ENCODE measurements around the gene LRBA. TPM values are rescaled to one million over a fixed set of nuclear protein-coding genes. Genes with fewer than 3 reads are reported as not detected.

LRBA gene
- total and polyA plus RNA-seq, 2 of the 4 experiments (the other 2 are of a cell fraction), result 10.2 to 51.6 TPM

DNA sequence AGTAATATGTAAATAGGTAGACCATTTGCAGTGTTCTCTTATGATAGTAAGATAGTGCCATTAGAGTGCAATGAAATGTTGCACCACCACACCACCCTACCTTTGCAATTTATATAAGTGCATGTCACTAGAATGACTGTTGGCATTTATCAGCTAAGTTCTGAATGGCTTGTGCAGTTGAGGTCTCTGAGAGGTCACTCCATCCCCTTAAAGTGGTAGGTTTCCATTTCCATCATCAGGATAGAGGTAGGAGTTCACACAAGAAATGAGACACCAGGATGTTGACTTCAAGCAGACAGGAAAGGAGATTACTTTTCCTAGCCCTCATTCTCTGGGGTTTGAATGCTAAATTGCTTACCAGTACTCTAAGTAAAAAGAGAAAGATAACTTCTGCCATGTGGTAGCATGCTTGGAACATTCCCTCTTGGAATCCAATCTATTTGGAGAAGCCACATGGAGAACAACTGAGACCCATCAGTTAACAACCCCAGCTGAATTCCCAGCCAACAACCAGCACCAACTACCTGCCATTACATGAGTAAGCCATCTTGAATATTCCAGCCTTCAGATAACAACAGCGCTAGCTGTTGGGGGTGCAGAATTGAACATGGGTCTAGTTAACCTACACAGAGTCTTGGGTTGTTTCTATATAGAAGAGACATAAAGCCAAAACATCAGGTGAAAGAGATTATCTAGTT lies 6.7 kb upstream of the LRBA start:
- TF ChIP-seq RFX5 (IDR thresholded peaks at IDR 0.05; ENCODE audit: low read depth, low read length) (no peak), CEBPB (IDR thresholded peaks at IDR 0.05; ENCODE audit: low read depth, low read length) (no peak), CHD1 (IDR thresholded peaks at IDR 0.05; ENCODE audit: low read depth, low read length) (no peak), POLR2A (IDR thresholded peaks at IDR 0.05; ENCODE audit: low read depth, low read length) (no peak), BHLHE40 (IDR thresholded peaks at IDR 0.05; ENCODE audit: low read depth, low read length) (no peak), NFE2L2 (IDR thresholded peaks at IDR 0.05; ENCODE audit: low read depth, low read length) (no peak), MAZ (IDR thresholded peaks at IDR 0.05; ENCODE audit: borderline replicate concordance, low read depth, low read length) (no peak), SMC3 (IDR thresholded peaks at IDR 0.05; ENCODE audit: low read depth, low read length) (no peak), RCOR1 (IDR thresholded peaks at IDR 0.05; ENCODE audit: insufficient replicate concordance, low read length) (no peak), RAD21 (IDR thresholded peaks at IDR 0.05; ENCODE audit: low read length) (no peak), MAFK (IDR thresholded peaks at IDR 0.05; ENCODE audit: low read depth, low read length) (no peak)
- TF ChIP-seq, protein P1, sequence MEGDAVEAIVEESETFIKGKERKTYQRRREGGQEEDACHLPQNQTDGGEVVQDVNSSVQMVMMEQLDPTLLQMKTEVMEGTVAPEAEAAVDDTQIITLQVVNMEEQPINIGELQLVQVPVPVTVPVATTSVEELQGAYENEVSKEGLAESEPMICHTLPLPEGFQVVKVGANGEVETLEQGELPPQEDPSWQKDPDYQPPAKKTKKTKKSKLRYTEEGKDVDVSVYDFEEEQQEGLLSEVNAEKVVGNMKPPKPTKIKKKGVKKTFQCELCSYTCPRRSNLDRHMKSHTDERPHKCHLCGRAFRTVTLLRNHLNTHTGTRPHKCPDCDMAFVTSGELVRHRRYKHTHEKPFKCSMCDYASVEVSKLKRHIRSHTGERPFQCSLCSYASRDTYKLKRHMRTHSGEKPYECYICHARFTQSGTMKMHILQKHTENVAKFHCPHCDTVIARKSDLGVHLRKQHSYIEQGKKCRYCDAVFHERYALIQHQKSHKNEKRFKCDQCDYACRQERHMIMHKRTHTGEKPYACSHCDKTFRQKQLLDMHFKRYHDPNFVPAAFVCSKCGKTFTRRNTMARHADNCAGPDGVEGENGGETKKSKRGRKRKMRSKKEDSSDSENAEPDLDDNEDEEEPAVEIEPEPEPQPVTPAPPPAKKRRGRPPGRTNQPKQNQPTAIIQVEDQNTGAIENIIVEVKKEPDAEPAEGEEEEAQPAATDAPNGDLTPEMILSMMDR (conservative IDR thresholded peaks at IDR 0.05; ENCODE audit: low read depth, low read length), result no peak
- TF ChIP-seq, protein P2, sequence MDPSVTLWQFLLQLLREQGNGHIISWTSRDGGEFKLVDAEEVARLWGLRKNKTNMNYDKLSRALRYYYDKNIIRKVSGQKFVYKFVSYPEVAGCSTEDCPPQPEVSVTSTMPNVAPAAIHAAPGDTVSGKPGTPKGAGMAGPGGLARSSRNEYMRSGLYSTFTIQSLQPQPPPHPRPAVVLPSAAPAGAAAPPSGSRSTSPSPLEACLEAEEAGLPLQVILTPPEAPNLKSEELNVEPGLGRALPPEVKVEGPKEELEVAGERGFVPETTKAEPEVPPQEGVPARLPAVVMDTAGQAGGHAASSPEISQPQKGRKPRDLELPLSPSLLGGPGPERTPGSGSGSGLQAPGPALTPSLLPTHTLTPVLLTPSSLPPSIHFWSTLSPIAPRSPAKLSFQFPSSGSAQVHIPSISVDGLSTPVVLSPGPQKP (IDR thresholded peaks at IDR 0.05; ENCODE audit: borderline replicate concordance, low read depth, low read length), result no peak
- H3K23ac ChIP-seq (ENCODE audit: low read depth, low read length), result no peak overlapping the region
- WGBS, 2 experiments (ENCODE audit: extremely low coverage in 2 of 2, insufficient read length in 1 of 2), result no CpG with 5 or more reads among the region's 1 CpG
- H4K20me1 ChIP-seq (ENCODE audit: insufficient read depth, low read length), result no peaks in the 10 kb centered on the region
- ATAC-seq (ENCODE audit: low read depth), result no peak
- no peak overlapping the region for H3K14ac ChIP-seq (replicated peaks; ENCODE audit: low read depth, low read length)
- H3K18ac ChIP-seq (ENCODE audit: low read depth, low read length), result no peak overlapping the region
- H3K9ac ChIP-seq (ENCODE audit: low read depth, low read length), result no peak overlapping the region
- dilution Hi-C loops (cut with HindIII; ENCODE audit: low sequenced_read_pairs, unreplicated experiment) (no loop called here), intact Hi-C loops (cut with micrococcal nuclease) (no loop called here), in situ Hi-C loops (cut with MboI; ENCODE audit: low sequenced_read_pairs) (no loop called here)
- no peak overlapping the region for H4K8ac ChIP-seq (ENCODE audit: low read depth in 2 of 2, low read length in 2 of 2)
- no peak overlapping the region for H2BK5ac ChIP-seq (ENCODE audit: low read depth, low read length, poor library complexity, severe bottlenecking)
- H2AK5ac ChIP-seq (ENCODE audit: low read depth, low read length), result no peak overlapping the region
- BruUV-seq (replicated peaks), result no TSS peak
- H2AK9ac ChIP-seq (replicated peaks; ENCODE audit: low read depth, low read length, poor library complexity), result no peak overlapping the region
- H3K4me1 ChIP-seq (ENCODE audit: control insufficient read depth, insufficient read depth, low read length), result no peaks in the 10 kb centered on the region
- no peak for DNase-seq
- H3K4me2 ChIP-seq (ENCODE audit: low read depth, low read length), result no peak overlapping the region
- H3K9me3 ChIP-seq (ENCODE audit: control insufficient read depth, insufficient read depth, low read length), result no peaks in the 10 kb centered on the region
- ChIA-PET POLR2A (ENCODE audit: unreplicated experiment) (no interaction called here), CTCF (interaction anchor here (0.6 kb wide), 1 partner anchor 825 kb away, joined by 3 read pairs; no protein-coding TSS in a partner anchor)
- no peak overlapping the region for H2BK120ac ChIP-seq (ENCODE audit: low read depth, low read length)
- H3K9me1 ChIP-seq (ENCODE audit: insufficient read depth, low read length), result no peaks in the 10 kb centered on the region
- no peak overlapping the region for H4K91ac ChIP-seq (ENCODE audit: insufficient read depth, low read depth, low read length)
- H2BK20ac ChIP-seq (ENCODE audit: low read depth, low read length), result no peak overlapping the region
- no peak overlapping the region for H3K56ac ChIP-seq (ENCODE audit: extremely low read depth, insufficient read depth, low read length)
- no peaks in the 10 kb centered on the region for H3K36me3 ChIP-seq (ENCODE audit: control insufficient read depth, insufficient read depth, low read length)
- H3K27me3 ChIP-seq (ENCODE audit: control insufficient read depth, insufficient read depth, low read length), result no peaks in the 10 kb centered on the region; the same call in 1 of the 2 replicates
- no peaks in the 10 kb centered on the region for H3K79me1 ChIP-seq (ENCODE audit: low read depth in 1 of 2, low read length in 2 of 2)
- no peak overlapping the region for H3K27ac ChIP-seq (ENCODE audit: insufficient read depth, low read length)
- H3K4ac ChIP-seq (ENCODE audit: low read depth, low read length), result no peak overlapping the region
- no peak overlapping the region for H4K5ac ChIP-seq (ENCODE audit: low read depth, low read length)
- H3K4me3 ChIP-seq (ENCODE audit: insufficient read depth, low read depth, low read length), result no peak overlapping the region
- no peak overlapping the region for H2AFZ ChIP-seq (replicated peaks; ENCODE audit: low read length, poor library complexity)
- no peak overlapping the region for H2BK15ac ChIP-seq (ENCODE audit: low read depth, low read length)
